Cortex of kidney (tissue), 1 donor: ENCODE results near the gene NEURL1.

Source experiments
- DNase-seq: peaks from one replicate; lab custom pipeline; 2025; lab: John Stamatoyannopoulos, UW

The NEURL1 gene

GRCh38 chr10:103547391-103547946 is 54.0 kb downstream of the NEURL1 start:
- DNase-seq: no peak

GRCh38 chr10:103548006-103548405 is 54.5 kb downstream of the NEURL1 start:
- no peak for DNase-seq

DNA sequence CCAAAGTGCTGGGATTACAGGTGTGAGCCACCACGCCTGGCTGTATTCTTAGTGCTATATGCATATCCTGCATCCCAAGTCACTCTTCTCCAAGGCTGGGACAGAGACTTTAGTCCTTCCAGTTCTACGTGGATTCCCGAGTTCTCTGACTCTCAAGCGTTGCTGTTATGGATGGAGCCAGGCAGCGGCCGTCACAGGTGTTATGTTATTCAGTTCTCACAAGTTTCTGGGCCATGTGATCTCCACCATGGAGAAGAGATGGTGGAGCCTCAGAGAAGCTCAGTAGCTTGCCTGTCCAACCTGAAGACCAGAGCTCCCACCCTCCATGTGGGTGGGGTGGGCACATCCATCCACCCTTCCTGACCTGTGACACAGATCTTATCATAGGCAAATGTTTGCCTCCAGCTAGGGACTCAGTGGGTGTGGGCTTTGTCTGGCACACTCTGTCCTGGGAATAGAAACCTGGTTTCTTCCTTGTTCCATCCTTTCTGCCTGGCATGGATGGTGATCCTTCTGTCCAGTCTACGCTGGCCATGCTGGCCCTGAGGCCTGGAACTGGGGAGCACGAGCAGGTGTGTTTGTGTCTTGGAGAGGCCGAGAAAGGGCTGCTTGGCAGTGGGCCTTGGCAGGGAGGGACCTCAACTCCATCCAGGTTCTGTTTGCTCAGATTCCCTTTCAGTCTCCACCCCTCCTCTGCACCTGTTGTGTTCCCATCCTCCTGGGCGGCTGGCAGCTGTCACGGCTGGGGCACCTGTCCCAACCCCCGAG is 55.3 kb downstream of the NEURL1 start:
- no peak for DNase-seq

DNA sequence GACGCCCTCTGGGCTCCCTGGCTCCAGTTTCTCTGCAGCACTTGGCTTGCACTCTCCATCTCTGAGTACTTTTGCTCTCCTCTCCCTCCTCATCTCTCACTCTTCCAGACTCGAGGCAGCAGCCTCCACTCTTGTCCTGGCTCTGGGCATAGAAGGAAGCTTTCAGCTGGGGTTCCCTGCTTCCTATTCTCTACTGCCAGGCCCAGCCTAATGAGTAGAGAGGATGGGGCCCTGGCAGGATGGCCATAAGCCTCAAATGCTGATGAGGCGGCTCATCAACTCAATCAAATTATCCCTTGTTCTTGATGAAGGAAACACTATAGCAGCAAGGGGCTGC is 55.8 kb downstream of the NEURL1 start:
- no peak for DNase-seq

DNA sequence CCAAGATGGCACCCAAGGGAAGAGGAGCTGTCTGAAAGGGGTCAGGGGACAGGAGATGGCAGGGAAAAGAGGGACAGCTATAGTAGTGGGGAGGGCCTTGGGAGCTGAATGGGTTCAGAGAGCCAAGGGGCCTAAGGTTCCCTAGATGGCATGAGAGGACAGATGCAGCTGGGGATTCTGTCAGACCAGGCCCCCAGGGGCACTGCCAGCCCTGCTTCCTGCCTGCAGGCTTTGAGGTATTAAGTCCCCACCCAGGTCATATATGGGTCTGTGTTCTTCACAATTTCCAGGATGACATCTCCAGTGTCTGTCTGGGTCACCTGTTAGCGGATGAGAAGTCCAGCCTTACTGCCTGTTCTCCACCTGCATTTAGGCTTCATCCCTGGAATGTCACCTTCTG is 56.7 kb downstream of the NEURL1 start:
- no peak for DNase-seq

DNA sequence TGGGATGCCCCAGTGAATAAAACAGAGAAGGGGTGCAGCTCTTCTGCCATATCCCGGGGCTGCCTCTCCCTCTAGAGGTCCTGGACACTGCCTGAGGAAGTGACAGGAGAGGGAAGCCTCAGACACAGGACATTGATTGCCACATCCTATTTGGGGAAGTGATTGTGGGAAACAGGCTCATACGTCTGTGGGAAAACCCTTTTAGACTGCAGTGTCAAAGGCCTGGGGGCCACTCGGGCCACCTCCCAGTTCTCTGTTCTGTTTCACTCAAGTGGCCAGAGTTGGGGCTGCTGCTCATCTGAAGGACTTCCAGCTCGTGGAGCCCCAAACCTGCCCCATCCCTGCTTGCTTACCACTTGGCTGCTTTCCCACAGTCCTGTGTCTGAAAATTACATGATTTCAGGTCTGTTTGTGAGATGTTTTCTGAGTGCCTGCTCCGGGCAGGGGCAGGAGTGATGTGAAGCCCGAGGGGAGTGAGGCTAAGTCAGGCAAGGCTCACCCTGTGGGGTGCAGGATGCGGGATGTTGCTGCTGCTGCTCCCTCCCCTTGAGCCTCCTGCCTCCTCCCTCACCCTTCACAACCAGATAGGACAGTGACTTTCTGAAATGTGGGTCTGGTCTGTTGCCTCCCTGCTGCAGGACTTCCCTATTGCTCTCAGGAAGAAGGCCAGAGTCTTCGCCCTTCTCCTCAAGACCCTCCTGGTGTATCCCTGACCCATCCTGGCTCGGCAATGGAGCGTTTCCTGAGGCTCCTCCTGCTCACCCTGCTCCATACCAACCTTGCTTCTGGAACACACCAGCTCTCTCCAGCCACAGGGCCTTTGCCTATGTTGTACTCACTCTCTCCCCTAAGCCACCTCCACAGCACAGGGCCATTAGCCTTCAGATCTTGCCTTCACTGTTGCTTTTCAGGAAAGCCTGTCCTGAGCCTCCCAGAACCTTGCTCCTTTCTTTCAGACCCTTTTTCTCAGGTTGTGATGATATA is 58.4 kb downstream of the NEURL1 start:
- DNase-seq: no peak

DNA sequence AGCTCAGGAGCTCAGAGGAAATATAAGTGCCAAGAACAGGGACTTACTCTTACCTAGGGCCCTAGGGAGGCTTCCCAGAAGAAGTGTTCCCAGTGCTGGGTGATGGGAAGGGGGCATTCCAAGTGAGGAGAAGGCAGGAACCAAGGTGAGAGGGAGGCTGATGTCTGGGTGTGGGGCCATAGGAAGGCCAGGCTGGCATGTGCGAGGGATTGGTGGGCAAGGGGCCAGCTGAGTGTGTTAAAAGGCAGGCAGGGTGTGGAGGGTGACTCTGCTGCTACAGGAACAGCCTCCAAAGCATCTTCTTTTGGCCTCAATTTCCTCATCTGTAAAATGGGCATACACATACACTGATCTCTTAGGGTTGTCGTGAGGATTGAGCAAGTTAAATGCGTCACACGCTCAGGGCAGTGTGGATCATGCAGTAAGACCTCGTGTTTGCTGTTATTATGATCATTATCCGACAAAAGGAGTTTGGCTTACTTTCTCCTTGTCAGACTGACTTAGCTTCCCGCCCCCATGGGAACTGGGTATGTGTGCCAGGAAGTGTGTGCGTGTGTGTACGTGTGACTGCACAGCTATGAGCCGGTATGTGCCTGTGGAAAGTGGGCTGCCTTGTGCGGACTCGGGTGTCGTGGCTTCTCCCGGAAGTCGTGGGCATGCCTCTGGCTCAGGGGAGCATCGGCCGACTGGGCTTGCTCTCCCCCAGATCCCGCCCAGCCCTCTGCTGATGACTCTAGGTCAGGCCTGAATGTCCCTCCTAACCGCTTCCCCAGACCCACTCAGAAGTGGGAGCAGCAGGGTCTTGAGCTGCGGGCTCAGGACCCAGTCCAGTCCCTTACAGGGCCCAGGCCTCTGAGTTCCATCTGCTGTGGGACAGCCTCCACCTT is 59.6 kb downstream of the NEURL1 start:
- no peak for DNase-seq

- DNase-seq: no peak
Measured at GRCh38 chr10:103553743-103554487, 60.4 kb downstream of the NEURL1 start.

DNA sequence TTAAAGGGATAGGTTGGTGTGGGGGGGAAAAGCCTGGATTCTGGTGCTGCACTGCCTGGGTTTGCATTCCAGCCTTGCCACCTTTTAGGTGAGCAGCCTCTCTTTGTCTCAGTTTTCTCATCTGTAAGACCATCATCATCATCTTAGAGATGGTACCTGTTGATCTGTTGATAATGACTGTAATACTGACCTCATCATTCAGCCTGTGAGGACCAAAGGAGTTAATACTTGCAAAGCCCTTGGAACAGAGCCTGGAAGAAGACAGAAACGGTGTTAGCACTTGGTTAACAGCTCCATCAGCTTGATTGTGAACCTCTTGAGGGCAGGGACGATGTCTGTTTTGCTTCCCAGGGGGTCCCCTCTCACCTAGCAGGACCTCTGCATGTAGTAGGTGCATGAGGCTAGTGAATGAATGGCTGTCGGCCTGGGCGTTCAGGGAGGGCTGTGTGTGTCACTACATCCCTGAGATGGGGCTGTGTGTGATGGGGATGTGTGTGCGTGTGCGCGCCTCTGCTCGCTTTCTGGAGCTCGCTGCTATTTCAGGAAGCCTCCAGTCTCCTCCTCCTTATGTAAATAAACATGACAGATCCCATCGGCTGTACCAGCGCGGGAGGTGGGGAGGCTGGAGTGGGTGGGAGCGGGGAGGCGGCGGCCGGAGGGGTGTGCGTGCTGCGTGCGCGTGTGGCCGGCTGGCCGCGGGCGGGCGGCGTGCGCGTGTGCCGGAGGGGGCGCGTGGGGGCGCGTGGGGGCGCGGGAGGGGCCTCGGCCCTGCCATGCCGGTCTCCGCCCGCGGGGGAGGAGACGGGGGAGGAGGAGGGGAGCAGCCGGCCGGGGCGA is 61.2 kb downstream of the NEURL1 start:
- no peak for DNase-seq

DNA sequence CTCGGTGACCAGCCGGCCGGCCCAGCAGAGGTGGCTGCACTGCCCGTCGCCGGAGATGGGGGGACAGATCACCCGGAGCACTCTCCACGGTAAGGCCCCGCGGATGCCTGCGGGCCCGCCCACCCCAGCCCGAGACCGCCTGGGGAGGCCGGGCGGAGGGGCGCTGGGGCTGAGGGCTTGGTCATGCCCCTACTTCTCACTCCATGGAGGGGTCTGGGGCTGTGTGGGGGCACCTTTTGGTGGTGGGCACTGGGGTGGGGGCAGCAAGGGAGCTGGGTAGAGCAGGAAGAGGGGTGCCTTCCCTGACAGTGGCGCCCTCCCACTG is 61.8 kb downstream of the NEURL1 start:
- no peak for DNase-seq

DNA sequence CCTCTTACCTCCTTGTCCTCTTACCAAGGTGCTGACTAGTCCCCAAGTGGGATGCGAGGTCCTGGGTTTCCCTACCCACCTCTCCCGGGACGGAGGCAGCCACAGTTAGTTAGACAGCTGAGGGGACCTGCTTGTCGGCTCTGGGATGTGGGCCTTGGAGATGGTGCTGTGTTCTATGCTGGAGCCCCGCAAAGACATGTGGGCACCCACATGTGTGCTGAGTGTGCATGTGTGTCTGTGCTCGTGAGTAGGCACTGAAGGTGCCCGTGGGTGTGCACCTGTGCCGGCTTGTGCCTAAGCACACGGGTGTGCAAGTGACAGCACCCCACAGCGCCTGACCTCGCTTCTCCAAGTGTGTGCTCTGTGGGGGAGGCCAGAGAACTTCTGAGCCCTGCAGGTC is 62.2 kb downstream of the NEURL1 start:
- no peak for DNase-seq

DNA sequence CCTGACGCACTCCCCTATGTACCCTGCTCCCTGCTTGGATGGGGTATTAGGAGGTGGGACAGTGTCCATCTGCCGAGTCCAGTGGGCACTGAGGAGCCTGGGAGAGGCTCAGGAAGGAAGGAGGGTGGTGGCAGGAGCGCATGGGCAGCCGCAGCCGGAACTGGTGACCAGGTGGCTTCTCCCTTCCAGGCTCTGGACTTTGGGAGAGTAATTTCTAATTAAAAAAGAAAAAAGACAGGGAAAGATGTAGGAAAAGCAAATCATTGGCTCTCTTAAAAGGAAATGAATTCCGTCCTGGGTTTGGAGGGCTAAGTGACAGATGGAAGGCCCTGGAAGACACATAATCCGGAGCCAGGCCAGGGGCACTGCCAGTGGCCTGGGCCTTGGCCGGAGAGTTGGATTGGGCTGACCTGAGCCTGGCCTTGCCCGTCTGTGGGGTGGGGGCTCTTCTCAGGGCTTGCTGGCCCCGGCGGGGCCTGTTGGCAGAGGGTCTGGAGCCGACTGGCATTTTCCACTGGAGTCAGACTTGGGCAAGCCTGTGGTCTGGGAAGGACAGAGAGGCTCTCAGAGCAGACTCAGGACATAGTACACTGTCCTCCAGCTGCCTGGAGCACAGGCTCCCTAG is 63.0 kb downstream of the NEURL1 start:
- DNase-seq: no peak

DNA sequence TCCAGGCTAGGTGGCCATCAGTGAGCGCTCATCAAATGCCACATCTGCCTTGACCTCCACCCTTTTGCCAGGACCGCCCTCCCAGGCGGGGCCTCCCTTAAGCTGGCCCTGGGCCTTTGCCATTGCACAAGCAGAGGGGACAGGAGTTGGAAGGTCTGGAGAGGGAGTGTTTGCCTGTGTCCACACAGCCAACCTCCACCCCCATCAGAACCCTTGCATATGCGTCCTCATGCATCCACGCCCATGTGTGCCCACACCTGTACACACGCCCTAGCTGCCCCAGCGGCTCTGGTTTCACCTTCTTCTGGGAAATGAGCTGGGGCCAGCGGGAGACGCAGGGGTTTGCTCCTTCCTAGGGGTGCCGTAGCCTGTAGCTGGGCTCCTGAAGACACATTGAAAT is 64.0 kb downstream of the NEURL1 start:
- no peak for DNase-seq

DNA sequence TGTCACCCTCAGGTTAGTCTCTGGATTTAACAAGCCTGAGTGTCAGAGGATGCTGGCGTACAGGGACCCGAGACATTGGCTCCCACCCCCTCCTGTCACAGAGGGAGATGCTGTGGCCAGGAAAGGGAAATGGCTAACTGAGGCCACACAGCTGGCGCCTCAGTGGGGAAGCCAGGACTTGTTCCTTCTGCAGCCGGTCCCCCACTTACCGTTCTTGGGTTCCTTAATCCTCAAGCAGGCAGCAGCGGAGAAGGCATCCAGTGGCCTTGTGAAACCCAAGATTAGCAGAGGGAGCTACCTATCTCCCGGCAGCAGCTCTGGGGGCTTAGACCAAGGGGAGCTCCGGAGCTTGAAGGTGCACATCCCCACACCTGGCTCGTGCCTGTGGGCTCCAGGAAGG is 65.4 kb downstream of the NEURL1 start:
- DNase-seq: no peak

GRCh38 chr10:103559776-103560175 is 66.3 kb downstream of the NEURL1 start:
- DNase-seq: no peak

- no peak for DNase-seq
Measured at GRCh38 chr10:103560886-103561285, 67.4 kb downstream of the NEURL1 start.

DNA sequence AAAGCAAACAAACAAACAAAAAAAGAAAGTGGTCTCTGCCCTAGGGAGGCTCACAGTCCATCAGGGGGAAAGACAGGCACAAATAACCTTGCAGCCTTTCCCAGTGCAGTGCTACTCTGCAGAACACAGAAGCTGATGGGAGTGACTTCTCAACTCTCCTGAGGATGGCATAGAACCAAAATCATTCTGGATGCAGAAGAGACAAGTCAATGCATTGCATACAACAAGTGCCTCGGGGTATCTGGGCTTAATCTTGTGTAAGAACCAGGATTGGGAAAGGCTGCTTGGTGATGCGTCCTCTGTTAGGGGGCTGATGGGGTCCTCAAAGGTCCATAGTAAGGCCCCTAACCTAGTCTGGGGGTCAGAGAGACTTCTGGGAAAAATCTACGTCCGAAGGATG is 68.9 kb downstream of the NEURL1 start:
- no peak for DNase-seq

GRCh38 chr10:103563231-103564115 is 70.0 kb downstream of the NEURL1 start:
- DNase-seq: no peak

GRCh38 chr10:103564116-103564501 is 70.6 kb downstream of the NEURL1 start:
- no peak for DNase-seq
